Colonic mucosa (tissue), 4 donors: ENCODE results near the gene METTL3. TPM values are rescaled to one million over a fixed set of nuclear protein-coding genes. Genes with fewer than 3 reads are reported as not detected.

Source experiments
- DNase-seq: peaks from one replicate; pipeline ENCODE4 v3.0.0-alpha.2; 2020
- H3K27ac ChIP-seq: fragments of 200-600 bp; one replicate; pipeline ENCODE4 v1.8.0; 2021
- H3K27me3 ChIP-seq: fragments of 200-600 bp; one replicate; pipeline ENCODE4 v1.8.0; 2021
- H3K36me3 ChIP-seq: fragments of 200-600 bp; one replicate; pipeline ENCODE4 v1.8.0; 2021
- H3K4me1 ChIP-seq: fragments of 200-600 bp; one replicate; pipeline ENCODE4 v1.8.0; 2021; ENCODE audit warnings: mild to moderate bottlenecking
- H3K4me3 ChIP-seq: fragments of 200-600 bp; one replicate; pipeline ENCODE4 v1.8.0; 2021
- H3K9ac ChIP-seq, 2 donors: one replicate each; pipeline ENCODE4 v1.7.0; 2013; ENCODE audit warnings: control low read depth in 2 of 2, low read depth in 2 of 2, low read length in 2 of 2
- H3K9me3 ChIP-seq: fragments of 200-600 bp; one replicate; pipeline ENCODE4 v1.8.0; 2021
- intact Hi-C: fragments of 100-400 bp; cut with DNase I; formaldehyde crosslinking; loops from one replicate; pipeline ENCODE4 v1.14.1; 2022
- total RNA-seq, 2 donors: library from RNA; stranded (reverse); fragmentation: NEBNext Ultra II Directional in 1 of 2; extraction: Animal tissue kit (Norgen Biotek cat#: 25700) in 1 of 2; gene quantifications; one replicate each; pipeline ENCODE4 v1.2.1, GENCODE V29; 2021
- TF ChIP-seq, protein P1 (sequence below): fragments of 200-600 bp; IDR thresholded peaks from one replicate; pipeline ENCODE4 v1.8.0; 2022; ENCODE audit warnings: antibody characterized with exemption, mild to moderate bottlenecking
- donor health status: healthy.
- donor health status: DM: no; HTN: no; CAD: no.
- donor health status: DM: no; HTN: no; CAD: no.

METTL3 gene
- total RNA-seq, 2 donors from 2014 or later, result 26.5 to 50.1 TPM

DNA sequence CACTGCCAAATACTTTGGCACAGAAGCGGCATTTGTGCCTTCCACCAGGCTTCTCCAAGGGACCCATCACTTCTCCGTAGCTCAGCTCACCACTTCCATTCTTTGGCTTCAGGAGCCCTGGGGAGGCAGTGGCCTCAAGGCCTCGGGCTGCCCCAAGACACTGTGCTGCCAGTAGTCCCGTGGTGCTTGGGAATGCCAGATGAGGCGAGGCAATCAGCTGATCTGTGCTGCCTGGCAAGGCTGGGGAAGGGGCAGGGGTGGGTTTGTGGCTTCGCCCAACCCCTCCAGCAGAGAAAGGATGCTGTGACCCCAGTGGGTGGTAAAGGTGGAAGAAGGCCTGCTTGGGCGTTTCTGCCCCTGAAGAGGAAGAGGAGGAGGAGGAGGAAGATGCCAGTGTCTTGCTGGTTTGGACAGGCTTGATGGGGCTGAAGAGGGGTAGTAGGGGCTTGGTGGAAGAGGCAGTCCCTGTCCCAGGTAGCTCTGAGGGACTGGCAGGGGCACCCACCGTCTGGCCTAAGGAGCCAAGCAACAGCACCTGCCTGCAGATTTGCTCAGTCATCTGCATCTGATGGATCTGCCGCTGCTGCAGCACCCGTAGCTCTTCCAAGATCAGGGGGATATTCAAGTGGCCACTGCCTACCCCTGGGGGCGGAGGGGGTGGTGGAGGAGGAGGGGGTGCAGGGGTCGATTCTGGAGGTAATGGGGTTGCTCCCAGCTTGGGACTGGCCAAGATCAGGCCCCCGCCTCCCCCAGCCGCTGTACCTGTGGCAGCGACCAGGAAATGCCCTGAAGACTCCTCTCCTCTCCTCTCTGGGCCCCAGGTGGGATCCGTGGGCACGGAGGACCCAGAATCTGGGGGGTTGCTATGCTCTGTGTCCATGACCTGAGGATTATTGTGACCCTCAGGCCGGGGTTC is 13.7 kb upstream of the METTL3 start:
- Histone ChIP-seq H3K9me3 (no peaks in the 10 kb centered on the region), H3K27me3 (no peaks in the 10 kb centered on the region), H3K9ac (no peak overlapping the region), H3K27ac (no peak overlapping the region), H3K4me1 (no peaks in the 10 kb centered on the region), H3K36me3 (no peaks in the 10 kb centered on the region), H3K4me3 (no peak overlapping the region)
- intact Hi-C loops, result no loop called here
- TF ChIP-seq, protein P1, sequence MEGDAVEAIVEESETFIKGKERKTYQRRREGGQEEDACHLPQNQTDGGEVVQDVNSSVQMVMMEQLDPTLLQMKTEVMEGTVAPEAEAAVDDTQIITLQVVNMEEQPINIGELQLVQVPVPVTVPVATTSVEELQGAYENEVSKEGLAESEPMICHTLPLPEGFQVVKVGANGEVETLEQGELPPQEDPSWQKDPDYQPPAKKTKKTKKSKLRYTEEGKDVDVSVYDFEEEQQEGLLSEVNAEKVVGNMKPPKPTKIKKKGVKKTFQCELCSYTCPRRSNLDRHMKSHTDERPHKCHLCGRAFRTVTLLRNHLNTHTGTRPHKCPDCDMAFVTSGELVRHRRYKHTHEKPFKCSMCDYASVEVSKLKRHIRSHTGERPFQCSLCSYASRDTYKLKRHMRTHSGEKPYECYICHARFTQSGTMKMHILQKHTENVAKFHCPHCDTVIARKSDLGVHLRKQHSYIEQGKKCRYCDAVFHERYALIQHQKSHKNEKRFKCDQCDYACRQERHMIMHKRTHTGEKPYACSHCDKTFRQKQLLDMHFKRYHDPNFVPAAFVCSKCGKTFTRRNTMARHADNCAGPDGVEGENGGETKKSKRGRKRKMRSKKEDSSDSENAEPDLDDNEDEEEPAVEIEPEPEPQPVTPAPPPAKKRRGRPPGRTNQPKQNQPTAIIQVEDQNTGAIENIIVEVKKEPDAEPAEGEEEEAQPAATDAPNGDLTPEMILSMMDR, result no peak
- no peak for DNase-seq

DNA sequence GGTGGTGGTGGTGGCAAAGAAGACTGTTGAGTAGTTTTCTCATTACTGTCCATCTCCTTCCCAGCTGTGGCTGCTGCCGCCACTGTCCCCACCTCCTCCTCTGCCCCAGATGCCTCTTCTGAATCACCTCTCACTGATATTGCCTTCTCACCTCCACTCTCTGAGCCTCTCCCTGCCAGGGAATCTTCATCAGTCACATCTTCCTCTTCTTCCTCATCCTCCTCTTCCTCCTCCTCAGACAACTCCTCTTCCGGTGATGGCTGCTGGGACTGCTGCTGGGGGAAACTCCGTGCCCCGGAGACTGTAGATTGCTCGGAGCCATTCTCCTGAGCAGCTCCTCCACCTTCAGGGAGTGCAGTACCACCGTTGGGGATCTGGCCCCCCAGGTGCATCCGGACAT is 12.1 kb upstream of the METTL3 start:
- H3K27ac ChIP-seq, result no peak overlapping the region
- H3K9ac ChIP-seq, result no peak overlapping the region
- TF ChIP-seq, protein P1, result no peak
- H3K4me1 ChIP-seq, result no peaks in the 10 kb centered on the region
- H3K4me3 ChIP-seq, result no peak overlapping the region
- no peak for DNase-seq
- intact Hi-C loops, result no loop called here
- no peaks in the 10 kb centered on the region for H3K36me3 ChIP-seq
- H3K9me3 ChIP-seq, result no peaks in the 10 kb centered on the region
- H3K27me3 ChIP-seq, result no peaks in the 10 kb centered on the region

DNA sequence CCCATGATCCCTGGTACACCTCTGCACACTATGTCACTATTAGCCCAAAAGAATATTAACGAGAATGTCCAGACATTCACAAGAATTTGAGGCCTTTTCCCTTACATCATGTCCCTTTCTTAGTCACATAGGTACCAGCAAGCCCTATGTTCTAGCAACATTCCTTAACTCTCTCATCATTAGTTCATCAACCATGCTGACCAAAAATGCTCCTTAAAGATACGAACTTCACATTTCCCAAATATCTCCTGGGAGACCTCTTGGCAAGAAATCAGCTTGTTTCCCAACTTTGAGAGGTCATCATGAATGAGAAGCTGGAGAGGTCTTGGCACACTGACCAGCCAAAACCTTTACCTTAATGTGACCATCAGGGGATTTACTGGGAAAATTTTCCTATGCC is 10.4 kb upstream of the METTL3 start:
- Histone ChIP-seq H3K36me3 (no peaks in the 10 kb centered on the region), H3K27ac (no peak overlapping the region), H3K4me1 (no peaks in the 10 kb centered on the region), H3K27me3 (no peaks in the 10 kb centered on the region), H3K4me3 (no peak overlapping the region), H3K9me3 (no peaks in the 10 kb centered on the region), H3K9ac (no peak overlapping the region)
- intact Hi-C loops, result no loop called here
- TF ChIP-seq, protein P1, result no peak
- DNase-seq, result no peak

DNA sequence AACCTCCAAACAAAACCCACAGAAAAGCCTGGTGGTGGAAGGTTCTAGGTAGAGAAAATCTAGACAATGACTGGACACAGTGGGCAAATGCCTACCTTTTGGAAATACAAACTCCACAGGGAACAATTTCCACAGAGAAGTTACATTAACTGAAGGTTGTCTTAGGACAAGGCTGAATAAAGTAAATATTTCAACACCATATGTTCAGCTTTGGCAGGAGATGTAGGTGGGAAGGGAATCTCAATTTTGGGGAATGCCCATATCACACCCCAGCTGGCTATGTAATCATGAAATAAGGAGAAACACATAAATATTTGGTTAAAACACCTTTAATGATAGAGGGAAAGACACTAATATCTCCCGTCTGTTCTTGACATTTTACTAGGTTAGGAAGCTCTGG is 9.6 kb upstream of the METTL3 start:
- H3K36me3 ChIP-seq, result no peaks in the 10 kb centered on the region
- H3K9ac ChIP-seq, result no peak overlapping the region
- H3K9me3 ChIP-seq, result no peaks in the 10 kb centered on the region
- H3K4me3 ChIP-seq, result no peak overlapping the region
- no peak overlapping the region for H3K27ac ChIP-seq
- TF ChIP-seq, protein P1, result no peak
- no peaks in the 10 kb centered on the region for H3K4me1 ChIP-seq
- no peaks in the 10 kb centered on the region for H3K27me3 ChIP-seq
- DNase-seq, result no peak
- intact Hi-C loops, result no loop called here

DNA sequence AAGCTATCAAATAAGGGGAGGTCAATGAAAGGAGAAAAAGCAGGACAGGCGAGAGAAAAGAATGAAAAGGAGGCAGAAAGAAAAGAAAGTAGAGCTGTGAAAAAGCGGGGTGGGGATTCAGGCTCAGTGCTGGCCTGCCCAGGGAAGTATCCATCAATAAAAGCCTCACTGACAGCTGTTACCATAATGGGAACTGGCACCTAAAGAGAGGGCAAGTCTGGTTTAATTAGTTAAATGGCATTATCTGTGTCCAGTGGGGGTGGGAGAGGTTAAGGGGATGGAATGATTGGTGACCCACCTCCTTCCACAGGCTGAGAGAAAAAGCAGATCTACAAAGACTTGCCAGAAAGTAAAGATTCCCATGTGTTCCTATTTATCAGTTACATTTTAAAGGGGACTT is 7.6 kb upstream of the METTL3 start:
- no peak for DNase-seq
- Histone ChIP-seq H3K9me3 (no peaks in the 10 kb centered on the region), H3K27me3 (no peaks in the 10 kb centered on the region), H3K4me3 (no peak overlapping the region), H3K4me1 (no peaks in the 10 kb centered on the region), H3K36me3 (no peaks in the 10 kb centered on the region), H3K9ac (no peak overlapping the region), H3K27ac (no peak overlapping the region)
- intact Hi-C loops, result no loop called here
- TF ChIP-seq, protein P1, result no peak
